Measurements from ENCODE around the gene SCN1B. TPM values are rescaled to one million over a fixed set of nuclear protein-coding genes. Genes with fewer than 3 reads are reported as not detected.

Gene SCN1B
- total RNA-seq, 2 donors from 2014 or later, result 1.5 to 1.7 TPM

DNA sequence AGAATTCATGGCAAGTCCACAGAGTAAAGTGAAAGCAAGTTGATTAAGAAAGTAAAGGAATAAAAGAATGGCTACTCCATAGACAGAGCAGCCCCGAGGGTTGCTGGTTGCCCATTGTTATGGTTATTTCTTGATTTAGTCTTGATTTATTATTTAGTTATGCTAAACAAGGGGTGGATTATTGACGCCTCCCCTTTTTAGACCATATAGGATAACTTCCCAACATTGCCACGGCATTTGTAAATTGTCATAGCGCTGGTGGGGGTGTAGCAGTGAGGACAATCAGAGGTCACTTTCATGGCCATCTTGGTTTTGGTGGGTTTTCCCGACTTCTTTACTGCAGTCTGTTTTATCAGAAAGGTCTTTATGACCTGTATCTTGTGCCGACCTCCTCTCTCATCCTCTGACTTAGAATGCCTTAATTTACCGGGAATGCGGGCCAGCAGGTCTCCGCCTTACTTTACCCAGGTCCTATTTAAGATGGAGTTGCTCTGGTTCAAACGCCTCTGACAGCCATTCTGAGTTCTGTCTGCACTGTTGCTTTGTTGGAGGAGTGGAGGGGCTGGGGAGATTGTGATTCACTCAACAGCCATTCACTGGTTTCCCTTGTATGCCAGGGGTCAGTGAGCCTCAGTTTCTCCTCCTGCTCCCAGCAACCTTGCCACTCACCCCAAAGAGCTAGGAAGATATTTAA is 38.8 kb downstream of the SCN1B start:
- ATAC-seq, result no peak
- no peaks in the 10 kb centered on the region for H3K36me3 Mint-ChIP-seq

DNA sequence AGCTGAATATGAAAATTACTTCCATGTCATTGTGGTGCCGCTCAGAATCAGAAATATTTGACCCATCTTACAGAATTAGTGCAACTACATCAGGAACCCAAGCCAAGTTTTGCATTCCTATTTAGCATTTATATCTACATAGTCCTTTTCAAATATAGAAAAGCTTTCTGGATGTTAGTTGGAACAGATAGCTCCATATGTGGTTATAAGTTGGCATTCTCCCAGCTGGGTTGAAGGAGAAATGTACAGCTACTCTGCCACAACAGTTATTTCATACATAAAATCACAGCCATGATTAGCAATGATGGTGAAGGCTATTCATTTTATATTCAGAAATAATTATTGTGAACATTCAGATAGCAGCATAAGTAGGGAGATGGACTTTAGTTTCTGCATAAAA is 39.4 kb downstream of the SCN1B start:
- Mint-ChIP-seq H3K36me3 (no peaks in the 10 kb centered on the region), H3K9me3 (no peaks in the 10 kb centered on the region), H3K27ac (no peak overlapping the region)
- ATAC-seq (no peak), DNase-seq (ENCODE audit: low spot score in 2 of 2) (no peak)

More for the DNA sequence above, 38.8 kb downstream of the SCN1B start:
- Mint-ChIP-seq H3K9me3 (no peaks in the 10 kb centered on the region), H3K27ac (no peak overlapping the region)
- DNase-seq (ENCODE audit: low spot score in 2 of 2), result no peak

DNA sequence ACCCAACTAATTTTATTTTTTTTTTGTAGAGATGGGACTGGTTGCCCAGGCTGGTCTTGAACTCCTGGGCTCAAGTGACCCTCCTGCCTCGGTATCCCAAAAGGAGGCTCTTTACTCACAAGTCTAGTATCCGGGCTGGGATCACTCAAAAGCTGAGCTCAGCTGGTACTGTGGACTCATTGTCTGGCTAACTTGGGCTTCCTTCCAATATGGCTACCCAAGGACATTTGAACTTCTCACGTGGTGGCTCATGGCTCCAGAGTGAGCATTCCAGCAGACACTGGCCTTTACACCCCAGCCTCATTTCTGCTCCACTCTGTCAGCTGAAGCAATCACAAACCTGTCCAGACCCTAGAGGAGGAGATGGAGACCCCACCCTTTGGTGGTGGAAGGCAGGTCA is 40.2 kb downstream of the SCN1B start:
- Mint-ChIP-seq H3K36me3 (no peaks in the 10 kb centered on the region), H3K9me3 (no peaks in the 10 kb centered on the region), H3K27ac (no peak overlapping the region)
- DNase-seq (ENCODE audit: low spot score in 2 of 2) (no peak), ATAC-seq (no peak)

DNA sequence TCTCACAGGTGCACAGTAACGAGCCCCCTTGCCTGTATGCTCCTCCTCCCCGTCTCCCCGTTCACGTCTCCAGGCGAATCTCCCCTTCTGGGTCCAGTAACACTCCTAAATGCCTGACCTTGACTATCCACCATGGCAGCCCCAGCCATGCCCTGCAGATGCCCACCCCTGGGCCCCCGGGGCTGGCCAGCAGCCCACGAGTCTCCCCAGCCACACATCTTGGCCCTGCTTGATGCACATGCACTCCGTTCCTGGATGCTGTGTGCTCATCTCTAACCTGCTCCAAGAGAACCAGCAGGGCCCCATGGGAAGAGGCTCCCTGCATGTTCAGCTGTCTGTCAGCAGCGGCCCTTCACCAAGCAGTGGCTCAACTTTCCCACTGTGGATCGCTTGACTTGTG is 43.2 kb downstream of the SCN1B start:
- no peaks in the 10 kb centered on the region for H3K36me3 Mint-ChIP-seq
- no peak overlapping the region for H3K27ac Mint-ChIP-seq
- ATAC-seq, result no peak
- no peaks in the 10 kb centered on the region for H3K9me3 Mint-ChIP-seq
- no peak for DNase-seq (ENCODE audit: low spot score in 2 of 2)

DNA sequence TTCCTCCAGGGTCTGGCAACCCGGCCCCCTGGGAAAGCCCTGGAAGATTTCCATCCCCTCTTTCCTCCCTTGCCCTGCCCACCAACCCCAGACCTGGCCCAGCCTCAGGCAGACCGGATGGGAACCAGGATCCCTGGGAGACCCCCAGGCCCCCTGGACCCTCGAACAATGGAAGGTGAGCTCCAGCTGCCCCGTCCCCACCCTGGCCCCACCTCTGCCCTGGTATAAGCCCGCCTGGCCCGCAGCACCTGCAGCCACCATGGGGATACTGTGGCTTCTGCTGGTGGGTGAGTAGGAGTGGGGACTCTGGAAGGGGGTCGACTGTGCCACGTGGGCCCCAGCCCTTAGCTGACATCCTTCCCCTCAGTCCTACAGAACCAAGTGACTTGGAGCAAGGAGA is 43.7 kb downstream of the SCN1B start:
- no peaks in the 10 kb centered on the region for H3K36me3 Mint-ChIP-seq
- ATAC-seq (no peak), DNase-seq (ENCODE audit: low spot score in 2 of 2) (no peak)
- no peaks in the 10 kb centered on the region for H3K9me3 Mint-ChIP-seq
- peak overlapping the region in 1 of 2 donors; percentile 44 for H3K27ac Mint-ChIP-seq

DNA sequence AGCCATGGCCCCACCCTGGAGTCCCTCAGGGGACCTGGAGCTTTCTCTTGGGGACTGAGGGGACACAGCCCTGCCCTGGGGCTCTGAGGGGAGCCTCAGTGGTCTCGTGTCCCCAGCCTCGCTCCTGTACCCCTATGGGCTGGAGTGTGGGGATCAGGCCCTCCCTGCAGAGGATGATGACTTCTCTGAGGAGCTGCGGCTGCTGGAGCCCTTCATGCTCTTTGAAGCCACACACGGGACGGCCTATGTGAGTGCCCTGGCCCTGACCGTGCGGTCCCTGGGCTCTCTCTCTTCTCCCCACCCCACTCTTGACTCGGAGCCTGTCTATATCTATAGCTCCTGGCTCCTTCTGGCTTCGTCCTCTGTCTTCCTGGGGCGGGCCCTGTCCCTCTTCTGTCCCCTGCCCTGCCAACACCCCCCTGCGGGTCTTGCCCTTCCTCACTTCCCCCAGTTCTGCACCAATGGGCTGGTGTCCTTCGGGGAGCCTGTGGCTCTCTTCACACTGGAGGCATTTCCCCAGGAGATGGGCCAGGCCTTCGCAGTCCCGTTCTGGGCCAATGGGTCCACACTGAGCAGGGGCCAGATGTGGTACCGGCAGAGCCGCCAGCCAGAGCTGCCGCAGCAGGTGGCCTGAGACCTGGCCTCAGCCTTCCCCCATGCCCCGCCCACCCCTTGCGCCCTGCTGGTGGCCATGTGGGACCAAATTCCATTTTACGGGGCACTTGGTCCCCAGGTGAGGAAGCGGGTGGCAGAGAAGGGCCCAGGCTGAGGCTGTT is 44.3 kb downstream of the SCN1B start:
- no peaks in the 10 kb centered on the region for H3K9me3 Mint-ChIP-seq
- no peaks in the 10 kb centered on the region for H3K36me3 Mint-ChIP-seq
- no peak for ATAC-seq

DNA sequence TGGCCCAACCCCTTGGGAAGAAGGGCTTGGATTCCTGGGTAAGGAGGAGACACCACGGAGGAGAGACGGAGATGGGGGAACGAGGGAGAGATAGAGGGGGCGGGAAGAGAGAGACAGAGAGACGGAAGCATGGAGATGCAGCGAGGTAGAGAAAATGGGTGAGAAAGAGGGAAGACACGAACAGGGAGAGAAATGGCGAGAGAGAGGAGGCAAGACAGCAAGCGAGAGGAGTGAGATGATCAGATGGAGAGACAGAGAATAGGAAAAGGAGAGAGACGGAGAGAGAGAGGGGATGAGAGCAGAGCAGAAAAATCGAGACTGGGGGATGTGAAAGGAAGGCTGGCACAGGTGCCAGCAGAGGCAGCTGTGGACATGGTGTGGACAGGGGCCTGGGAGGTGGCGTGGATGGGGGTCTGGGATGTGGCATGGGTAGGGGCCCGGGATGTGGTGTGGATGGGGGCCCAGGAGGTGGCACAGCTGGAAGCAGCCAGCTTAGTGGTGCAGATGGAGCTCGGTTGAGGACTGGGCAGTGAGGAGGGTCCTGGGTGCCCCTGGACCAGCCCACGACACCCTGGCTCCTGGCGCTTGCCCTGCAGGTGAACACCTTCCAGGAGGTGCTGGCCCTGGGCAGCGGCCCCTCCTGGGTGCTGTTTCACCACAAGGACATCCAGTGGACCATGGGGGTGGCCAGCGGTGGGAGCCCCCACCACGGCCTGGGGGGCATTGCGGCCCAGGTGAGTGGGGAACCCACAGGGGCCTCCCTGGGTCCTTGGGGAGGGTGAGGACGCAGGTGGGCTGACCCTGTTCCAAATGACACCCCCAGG is 45.1 kb downstream of the SCN1B start:
- no peak for ATAC-seq
- no peak overlapping the region for H3K27ac Mint-ChIP-seq
- DNase-seq (ENCODE audit: low spot score in 2 of 2), result no peak
- no peaks in the 10 kb centered on the region for H3K36me3 Mint-ChIP-seq
- no peaks in the 10 kb centered on the region for H3K9me3 Mint-ChIP-seq

More for the DNA sequence above, 44.3 kb downstream of the SCN1B start:
- no peak overlapping the region for H3K27ac Mint-ChIP-seq
- no peak for DNase-seq (ENCODE audit: low spot score in 2 of 2)

DNA sequence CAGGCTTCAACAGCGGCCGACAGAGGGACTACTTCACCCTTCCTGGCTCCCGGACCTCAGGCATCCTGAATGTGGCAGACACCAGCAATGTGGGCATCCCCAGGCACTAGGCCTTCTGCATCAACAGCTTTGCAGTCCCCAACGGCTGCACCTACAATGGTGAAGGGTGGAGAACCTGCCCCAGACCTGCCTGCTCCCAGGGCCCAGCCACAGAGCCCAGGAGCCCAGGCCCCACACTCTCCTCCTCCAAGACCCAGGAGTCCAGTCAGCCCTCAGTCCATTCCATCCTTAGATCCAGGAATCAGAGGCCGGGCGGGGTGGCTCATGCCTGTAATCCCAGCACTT is 45.7 kb downstream of the SCN1B start:
- no peaks in the 10 kb centered on the region for H3K9me3 Mint-ChIP-seq
- no peaks in the 10 kb centered on the region for H3K36me3 Mint-ChIP-seq
- no peak for ATAC-seq
- DNase-seq (ENCODE audit: low spot score in 2 of 2), result no peak
- no peak overlapping the region for H3K27ac Mint-ChIP-seq

DNA sequence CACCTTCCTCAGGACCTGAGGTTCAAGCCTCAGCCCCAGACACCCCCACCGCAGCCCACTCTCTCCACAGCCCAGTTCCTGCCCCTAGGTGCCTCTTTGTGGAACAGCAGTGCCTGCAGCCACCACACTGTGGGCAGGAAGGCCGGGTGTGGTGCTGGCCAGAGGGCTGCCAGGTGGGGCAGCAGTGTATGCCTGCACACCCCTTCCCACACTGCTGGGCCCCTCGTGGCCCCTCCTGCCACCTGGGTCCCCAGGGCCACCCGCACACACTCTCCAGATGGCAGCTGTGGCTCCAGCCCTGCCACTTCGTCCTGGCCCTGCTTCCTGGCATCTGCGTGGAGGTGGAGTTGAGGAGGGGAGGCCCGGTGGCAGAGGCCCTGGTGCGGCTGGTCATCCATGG is 46.4 kb downstream of the SCN1B start:
- Mint-ChIP-seq H3K27ac (peak overlapping the region in 1 of 2 donors; percentile 27), H3K9me3 (no peaks in the 10 kb centered on the region), H3K36me3 (no peaks in the 10 kb centered on the region)
- DNase-seq (ENCODE audit: low spot score in 2 of 2) (no peak), ATAC-seq (no peak)

DNA sequence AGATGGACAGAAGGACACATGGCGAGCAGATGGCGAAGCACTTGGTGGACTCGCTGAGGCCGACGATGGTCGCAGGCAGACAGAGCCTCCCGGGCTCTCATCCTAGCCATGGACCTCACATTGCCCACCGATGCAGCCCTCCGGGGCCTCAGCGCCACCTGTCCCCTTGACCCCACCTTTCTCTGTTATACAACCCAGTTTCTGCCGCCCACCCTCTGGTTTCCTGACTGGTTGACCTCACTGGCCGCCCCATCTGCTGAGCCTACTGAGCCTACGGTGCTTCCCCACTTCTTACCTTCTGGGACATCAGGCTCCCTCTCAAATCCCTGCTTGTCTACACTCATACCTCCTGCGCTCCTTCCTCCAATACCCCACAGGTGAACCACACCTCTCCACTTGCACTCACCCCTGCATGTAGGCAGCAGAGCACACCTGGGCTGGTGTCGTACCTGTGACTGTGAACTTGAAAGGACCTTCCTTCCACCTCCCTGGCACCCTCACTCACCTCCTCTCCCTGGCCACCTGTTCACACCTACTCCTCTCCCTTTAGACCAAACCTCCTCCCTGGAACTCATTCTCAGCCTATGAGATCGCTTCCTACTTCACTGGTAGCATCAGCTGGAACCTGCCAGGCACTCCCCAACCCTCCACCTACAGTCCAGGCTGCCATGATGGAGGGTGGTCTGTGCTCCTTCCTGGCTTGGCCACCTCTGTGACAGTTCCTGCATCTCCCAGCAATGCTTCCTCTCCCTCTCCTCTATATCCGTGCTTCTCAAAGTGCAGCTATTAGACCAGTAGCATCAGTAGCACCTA is 47.3 kb downstream of the SCN1B start:
- ATAC-seq (no peak), DNase-seq (ENCODE audit: low spot score in 2 of 2) (no peak)
- no peaks in the 10 kb centered on the region for H3K9me3 Mint-ChIP-seq
- H3K36me3 Mint-ChIP-seq, result no peaks in the 10 kb centered on the region
- no peak overlapping the region for H3K27ac Mint-ChIP-seq

DNA sequence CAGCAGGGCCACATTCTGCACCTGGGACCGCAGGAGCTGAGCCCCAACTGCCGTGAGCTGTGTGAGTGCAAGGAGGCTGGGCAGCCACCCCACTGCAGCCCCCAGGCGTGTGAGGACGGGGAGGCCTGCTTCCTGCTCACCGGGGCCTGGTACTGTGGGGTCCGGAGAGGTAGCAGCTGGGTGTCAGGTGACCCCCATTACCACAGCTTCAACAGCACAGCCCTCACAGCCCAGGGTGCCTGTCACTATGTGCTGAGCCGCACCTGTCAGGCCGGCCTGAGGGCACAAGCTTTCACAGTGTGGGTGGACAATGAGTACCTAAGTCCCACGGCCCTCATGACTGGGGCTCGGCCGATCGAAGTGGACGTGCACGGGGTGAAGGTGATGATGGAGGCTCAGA is 49.6 kb downstream of the SCN1B start:
- Mint-ChIP-seq H3K27ac (no peak overlapping the region), H3K9me3 (no peaks in the 10 kb centered on the region), H3K36me3 (no peaks in the 10 kb centered on the region)
- ATAC-seq, result no peak
- no peak for DNase-seq (ENCODE audit: low spot score in 2 of 2)

DNA sequence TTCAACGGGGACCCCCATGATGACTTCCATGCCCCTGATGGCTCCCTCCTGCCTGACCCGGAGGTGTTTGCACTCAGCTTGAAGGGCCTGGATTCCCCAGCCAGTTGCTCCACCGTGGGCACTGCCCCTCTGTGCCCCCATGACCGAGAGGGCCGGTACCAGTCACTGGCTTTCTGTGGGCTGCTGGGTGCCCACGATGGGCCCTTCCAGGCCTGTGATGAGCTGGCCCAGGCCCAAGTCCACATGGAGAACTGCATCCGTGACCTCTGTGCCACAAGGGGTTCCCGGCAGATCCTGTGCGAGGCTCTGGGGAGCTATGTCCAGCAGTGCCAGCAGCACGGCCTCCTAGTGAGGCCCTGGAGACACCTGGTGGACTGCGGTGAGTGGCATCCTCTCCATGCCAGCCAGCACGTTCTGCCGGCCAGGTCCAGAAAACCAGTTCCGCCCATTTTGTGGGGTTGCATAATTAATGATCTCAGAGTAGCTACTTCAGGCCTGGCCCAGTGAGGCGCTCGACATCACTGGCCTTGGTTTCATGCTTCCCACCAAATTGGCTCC is 50.4 kb downstream of the SCN1B start:
- no peaks in the 10 kb centered on the region for H3K36me3 Mint-ChIP-seq
- no peak overlapping the region for H3K27ac Mint-ChIP-seq
- no peak for DNase-seq (ENCODE audit: low spot score in 2 of 2)
- ATAC-seq, result no peak
- no peaks in the 10 kb centered on the region for H3K9me3 Mint-ChIP-seq

DNA sequence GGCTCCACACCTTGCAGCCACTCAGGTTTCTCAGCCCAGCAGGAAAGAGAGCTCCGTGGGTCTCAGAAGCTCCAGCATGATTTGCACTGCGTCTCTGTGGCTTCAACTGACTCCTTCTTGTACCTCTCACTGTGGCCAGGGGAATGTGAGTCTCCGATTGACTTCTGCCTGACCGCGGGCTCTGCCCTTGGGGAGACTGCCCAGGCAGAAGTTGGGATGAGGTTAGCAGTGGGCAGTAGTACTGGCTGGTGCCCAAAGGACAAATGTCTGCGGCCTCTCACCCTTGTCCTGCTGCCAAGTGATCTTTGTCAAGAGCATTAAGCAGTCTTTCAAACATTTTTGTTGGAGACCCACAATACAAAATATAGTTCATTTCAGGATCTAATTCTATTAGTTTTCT is 50.9 kb downstream of the SCN1B start:
- DNase-seq (ENCODE audit: low spot score in 2 of 2) (no peak), ATAC-seq (no peak)
- Mint-ChIP-seq H3K9me3 (no peaks in the 10 kb centered on the region), H3K36me3 (no peaks in the 10 kb centered on the region), H3K27ac (no peak overlapping the region)

DNA sequence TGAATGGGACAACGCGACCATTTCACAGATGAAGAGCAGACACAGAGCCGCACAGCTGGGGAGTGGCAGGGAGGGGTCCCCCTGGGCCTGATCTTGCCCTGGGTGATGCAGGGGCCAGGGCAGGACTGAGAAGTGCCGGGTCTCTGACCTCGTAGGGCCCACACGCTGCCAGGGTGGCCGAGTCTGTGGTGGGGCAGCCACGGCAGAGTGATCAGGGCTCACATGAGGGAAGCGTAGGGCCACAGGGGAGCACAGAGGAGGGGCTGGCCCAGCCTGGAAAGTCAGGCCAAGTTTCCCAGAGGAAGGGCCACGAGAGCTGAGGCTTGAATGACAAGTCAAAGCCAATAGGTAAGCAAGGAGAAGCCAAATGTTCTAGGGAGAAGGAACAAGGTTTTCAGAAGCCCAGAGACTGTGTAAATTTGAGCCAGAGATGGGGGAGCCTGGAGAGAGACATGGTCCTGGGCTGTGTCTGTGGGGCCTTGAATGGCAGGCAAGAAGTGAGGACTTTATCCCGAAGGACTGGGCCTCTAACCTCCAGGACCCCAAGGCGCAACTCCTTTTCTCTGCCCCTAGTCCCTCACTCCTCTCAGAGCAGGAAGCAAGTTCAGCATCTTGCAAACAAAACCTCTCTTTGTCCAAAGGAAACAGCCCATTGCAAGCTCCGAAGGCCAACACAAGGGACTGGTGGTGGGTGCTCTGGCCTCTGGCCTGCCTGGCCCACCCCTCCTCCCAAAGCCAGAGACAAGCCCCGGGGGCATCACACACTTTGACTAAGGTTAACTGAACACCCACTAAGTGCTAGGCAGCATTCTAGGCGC is 53.6 kb downstream of the SCN1B start:
- Mint-ChIP-seq H3K9me3 (no peaks in the 10 kb centered on the region), H3K27ac (peak overlapping the region in 1 of 2 donors; percentile 57), H3K36me3 (no peaks in the 10 kb centered on the region)
- DNase-seq (ENCODE audit: low spot score in 2 of 2), result no peak
- no peak for ATAC-seq

DNA sequence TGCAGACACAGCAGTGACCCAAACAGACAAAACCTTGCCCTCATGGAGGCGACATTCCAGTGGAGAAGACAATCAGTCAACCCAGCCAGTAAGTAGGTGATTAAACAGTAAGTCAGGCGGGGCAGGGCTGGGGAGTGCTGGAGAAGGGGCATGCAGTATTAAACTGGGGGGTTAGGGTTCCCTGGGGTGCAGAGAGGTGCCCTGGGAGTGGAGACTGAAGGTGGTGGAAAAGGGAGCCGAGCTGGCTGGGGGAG is 54.2 kb downstream of the SCN1B start:
- Mint-ChIP-seq H3K36me3 (no peaks in the 10 kb centered on the region), H3K27ac (peak overlapping the region in 1 of 2 donors; percentile 57), H3K9me3 (no peaks in the 10 kb centered on the region)
- no peak for DNase-seq (ENCODE audit: low spot score in 2 of 2)
- ATAC-seq, result no peak

DNA sequence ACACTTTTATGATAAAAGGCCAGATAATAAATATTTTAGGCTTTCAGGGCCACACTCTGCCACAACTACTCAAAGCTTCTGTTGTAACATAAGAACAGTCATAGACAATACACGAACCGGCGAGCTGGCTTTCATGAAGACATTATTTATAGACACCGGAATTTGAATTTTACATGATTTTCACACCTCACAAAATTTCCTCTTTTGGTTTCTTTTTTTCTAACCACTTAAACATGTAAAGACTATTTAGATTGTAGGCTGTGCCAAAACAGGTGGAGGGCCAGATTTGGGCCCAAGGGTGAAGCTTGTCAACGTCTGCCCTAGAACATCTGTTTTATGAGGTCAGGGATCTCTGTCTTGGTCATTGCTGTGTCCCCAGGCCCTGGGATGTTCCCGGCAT is 55.7 kb downstream of the SCN1B start:
- no peak for ATAC-seq
- no peak for DNase-seq (ENCODE audit: low spot score in 2 of 2)
- Mint-ChIP-seq H3K27ac (peak overlapping the region in 1 of 2 donors; percentile 3), H3K9me3 (no peaks in the 10 kb centered on the region), H3K36me3 (no peaks in the 10 kb centered on the region)
